Brain pericyte (primary cell): ENCODE results near the gene ARL4D.
"Not testable (repeated sequence)": the region's sequence is repeated elsewhere in the genome, so short reads cannot be mapped to it uniquely, and the experiment has no call there.

Experiments
- DNase-seq: peaks from one replicate; pipeline ENCODE4 v3.0.0-alpha.2; 2012; ENCODE audit warnings: low read depth, low spot score

The ARL4D gene

DNA sequence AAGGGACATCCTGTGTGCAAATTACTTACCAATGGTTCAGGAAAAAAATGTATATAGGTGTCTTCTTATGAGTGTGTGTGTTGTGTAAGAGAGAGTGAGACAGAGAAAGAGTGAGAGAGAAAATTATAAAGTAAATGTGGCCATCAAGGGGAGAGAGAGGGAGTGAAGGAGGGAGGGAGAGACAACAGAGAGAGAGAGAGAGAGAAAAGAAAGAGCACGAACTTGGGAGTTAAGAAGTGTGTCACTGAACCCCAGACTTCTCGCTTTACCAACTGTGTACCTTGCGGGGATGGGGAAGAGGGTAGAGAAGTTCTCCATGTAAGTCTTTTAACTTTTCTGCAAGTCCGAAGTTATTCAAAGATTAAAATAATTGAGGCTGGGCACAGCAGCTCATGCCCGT lies 28.8 kb upstream of the ARL4D start:
- no peak for DNase-seq

- DNase-seq = no peak
Observed at GRCh38 chr17:43371227-43371821, 27.5 kb upstream of the ARL4D start.

DNA sequence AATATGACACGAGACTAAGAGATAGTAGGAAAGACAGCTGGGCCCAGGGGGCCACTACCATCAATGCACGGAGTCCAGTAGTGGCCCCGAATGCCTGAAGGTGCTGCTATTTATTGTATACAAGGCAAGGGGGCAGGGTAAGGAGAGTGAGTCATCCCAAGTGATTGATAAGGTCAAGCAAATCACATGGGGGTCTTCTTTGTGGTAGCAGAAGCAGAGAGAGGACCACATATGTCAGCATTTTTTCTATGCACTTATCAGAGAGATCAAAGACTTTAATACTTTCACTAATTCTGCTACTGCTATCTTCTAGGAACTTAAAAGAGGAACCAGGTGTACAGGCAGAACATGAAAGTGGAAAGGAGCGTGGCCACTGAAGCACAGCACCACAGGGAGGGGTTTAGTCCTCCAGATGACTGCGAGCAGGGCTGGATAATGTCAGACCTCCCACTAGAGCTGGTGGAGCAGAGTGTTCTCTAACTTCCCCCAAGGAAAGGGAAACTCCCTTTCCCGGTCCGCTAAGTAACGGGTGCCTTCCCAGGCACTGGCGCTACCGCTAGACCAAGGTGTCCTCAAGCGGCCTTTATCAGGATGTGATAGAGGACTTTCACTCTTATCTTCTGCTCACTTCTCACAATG lies 26.4 kb upstream of the ARL4D start:
- no peak for DNase-seq

DNA sequence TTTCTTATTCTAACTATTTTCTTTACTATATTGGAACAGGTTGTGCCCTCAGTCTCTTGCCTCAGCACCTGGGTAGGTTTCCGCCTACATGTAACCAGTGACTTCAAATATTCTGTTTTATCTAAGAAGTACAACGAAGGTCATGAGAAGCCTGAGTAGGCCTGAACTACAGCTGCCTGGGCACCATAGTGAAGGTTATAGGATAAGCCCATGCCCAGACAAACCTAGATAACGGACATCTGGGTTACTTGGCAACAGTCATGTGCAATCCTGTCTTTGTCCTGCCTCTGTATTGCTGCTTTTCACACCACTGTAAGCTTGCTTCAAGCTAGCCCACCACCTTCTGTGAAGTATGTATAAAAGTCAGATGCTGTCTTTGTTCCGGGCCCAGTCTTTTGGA lies 25.4 kb upstream of the ARL4D start:
- no peak for DNase-seq

GRCh38 chr17:43375915-43376314 lies 22.9 kb upstream of the ARL4D start:
- not testable (repeated sequence) for DNase-seq

DNA sequence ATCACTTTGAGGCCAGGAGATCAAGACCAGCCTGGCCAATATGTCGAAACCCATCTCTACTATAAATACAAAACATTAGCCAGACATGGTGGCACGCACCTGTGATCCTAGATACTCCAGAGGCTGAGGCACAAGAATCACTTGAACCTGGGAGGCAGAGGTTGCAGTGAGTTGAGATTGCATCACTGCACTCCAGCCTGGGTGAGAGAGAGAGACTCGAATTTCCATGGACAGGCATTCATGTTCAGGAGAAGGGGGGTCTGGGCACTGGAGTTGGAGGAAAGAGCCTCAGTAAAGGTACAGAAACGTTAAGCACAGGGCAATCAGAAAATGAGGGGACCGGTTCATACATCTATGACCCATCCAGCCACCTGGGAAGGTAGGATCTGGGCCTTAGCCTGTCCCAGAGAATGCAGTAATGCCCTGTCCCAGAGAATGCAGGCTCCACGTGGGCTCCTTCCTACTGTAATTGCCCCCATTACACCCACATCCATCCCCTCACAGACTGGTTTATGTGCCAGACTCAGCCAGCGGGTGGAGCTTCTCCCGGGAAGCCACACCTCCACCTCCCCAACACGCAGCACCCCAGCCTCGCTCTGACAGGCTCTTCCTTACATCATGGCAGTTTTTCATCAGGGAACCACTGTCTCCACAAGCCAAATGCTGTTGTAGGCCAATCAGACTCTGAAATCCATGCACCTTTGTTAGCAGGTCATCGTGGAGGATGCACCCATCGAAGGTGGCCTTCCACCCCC lies 21.6 kb upstream of the ARL4D start:
- DNase-seq = no peak

DNA sequence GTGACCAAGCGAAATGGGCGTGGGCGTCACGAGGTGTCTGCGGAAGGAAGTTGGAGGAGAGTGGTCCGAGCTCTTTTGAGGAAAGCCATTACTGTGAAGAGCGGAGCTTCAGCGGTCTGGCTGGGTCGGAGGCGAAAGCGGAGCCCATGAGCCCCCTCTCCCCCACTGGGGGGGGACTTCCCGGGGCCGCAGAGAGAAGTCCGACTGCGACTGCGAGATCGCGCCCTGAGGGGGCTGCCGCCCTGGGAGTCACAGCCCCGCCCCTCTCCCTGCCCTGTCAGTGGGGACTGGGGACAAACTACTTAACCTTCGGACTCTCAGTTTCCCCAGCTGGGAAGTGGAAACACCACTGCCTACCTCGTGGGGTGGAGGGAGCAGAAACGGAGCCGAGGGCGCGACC lies 20.0 kb upstream of the ARL4D start:
- DNase-seq = no peak

- DNase-seq = no peak
Observed at GRCh38 chr17:43380307-43380706, 18.5 kb upstream of the ARL4D start.

DNA sequence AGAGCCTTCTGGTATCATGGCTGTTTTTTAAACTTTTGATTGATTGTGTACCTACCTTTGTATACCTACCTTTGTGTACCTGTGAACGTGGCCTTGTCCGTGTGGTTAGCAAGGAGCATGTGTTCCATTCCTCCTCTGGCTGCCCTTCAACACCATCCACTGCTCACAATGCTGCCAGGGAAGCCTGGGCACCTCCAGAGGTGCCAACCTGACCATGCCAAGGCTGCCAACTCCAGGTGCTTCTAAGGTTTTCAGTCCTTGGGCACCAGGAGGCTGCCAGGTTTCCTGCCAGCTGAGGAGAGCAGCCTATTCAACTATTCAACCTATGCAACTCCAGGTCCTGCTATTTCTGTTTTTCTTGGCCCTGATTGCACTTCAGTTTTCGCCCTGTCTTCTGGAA lies 17.6 kb upstream of the ARL4D start:
- no peak for DNase-seq

GRCh38 chr17:43381621-43382020 lies 17.2 kb upstream of the ARL4D start:
- DNase-seq = no peak

DNA sequence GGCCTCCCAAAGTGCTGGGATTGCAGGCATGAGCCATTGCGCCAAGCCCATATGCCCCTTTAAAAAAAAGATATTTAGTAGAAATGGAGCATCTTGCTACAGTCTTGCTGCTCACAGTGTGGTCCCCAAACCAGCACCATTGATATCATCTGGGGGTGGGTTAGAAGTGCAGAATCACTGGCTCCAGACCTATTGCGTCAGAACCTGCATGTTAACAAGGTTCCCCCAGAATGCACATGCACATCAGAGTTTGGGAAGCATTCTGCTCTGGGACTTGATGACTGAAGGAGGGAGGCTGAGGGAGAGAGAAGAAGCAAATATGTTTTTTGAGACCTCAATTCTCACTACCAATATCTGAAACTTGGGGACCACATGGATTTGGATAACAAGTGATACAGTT lies 16.0 kb upstream of the ARL4D start:
- DNase-seq = no peak

GRCh38 chr17:43383372-43383771 lies 15.4 kb upstream of the ARL4D start:
- DNase-seq = no peak

DNA sequence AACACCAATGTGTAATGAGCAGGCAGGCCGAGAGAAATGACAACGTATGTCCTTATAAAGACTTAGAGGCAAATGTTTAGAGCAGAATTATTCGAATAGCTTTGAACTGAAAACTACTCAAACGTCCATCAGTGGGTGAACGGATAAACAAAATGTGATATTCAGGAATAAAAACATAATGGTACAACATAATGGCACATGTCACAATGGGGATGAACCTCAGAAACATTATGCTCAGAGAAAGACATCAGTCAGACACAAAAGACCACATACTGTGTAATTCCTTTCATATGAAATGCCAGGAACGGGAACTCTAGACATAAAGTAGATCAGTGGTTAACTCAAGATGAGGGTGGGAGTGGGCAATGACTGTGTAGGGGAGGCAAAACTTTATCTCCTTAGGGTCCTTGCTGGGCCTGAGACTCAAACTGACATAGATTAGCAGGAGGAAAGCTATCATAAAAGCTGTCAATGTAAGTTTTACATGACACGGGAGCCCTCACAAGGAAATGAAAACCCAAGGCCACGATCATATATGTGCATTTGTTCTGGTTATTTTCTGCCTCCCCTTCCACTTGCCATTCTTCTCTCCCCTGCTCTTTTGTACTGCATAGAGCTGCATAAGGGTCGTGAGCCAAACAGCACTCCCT lies 14.8 kb upstream of the ARL4D start:
- DNase-seq = no peak

GRCh38 chr17:43384476-43384862 lies 14.3 kb upstream of the ARL4D start:
- DNase-seq = no peak

DNA sequence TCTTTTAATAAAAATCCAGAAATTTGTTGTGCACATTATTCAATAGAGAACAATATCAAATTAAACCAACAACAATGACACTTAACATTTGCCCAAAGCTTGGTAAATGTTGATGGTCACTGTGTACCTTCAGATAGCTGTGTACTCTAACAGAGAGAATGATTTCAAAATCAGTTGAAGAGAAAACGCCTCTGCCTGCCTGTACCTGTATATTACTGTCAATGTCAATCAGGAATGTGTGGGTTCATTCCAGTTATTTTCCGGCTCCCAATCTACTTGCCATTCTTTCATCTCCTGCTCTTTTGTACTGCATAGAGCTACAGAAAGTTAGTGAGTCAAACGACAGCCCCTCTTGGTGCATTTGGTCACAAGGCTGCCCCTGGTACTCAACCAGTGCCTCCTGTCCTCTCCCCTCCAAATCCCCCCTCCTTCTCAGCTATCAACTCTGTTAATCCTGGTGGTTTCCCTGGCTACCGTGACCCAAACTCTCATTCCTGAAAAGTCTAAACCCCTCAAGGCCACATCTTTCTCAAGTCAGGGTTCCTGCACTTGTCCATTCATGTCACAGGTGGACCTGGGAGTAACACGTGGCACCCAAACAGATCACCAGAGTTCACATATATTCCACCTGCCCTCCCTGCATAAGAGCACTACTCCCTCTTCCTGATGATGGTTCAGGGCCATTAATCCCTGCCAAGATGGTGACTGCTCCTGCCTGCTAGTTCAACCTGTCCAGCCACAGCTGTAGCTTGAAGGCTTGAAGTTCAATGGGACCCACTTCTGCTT lies 13.6 kb upstream of the ARL4D start:
- DNase-seq = no peak

DNA sequence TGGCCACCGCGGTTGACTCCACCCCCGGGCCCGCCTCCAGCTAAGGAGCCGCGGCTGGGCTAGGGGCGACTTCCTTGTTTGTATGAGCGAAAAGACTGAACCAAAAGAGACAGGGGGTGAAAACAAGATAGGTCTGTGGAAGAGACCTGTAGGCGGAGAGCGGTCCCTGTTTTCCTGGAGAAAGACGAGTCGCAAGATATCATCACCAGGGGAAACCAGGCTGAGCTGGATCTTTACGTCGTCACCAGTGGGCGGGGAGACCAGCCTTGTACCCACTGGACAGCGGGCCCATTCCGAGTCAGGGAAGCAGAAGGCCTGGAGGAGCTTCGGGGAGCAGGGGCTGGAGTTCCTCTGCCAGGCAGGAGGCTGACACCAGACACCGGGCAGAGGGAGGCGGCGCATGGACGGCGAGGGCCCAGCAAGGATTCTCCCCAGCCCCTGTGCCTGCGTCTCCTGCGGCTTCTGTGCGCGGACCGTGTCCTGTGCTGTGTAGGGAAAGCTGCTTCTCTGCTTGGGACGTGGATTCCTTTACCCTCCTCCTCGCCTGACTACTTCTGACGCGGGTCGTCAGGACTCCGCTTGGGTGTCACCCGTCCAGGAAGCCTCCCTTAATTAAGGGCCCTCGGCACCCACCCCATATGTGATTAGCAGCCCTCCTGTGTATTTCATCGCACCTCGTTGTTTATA lies 10.3 kb upstream of the ARL4D start:
- DNase-seq = peak; percentile 87

GRCh38 chr17:43389046-43389947 lies 9.5 kb upstream of the ARL4D start:
- peak; percentile 46 for DNase-seq

DNA sequence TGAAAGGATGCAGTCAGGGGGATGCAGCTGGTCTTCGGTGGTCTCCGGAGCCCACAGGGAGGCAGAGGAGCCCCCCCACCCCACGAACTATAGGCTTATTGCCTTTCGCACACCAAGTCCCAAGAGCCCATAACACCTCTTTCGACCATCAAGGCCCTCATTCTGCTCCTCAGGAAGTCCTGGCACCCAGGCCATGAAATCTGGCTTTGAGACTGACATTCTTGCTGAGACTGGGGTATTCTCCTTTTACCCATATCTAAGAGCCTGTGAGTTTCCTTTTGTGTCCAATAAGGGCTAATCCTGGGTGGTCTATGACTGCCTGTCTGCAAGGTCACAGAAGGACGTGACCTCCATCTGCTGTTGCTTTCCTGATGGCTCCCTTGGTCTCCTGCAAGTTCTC lies 6.4 kb upstream of the ARL4D start:
- no peak for DNase-seq

DNA sequence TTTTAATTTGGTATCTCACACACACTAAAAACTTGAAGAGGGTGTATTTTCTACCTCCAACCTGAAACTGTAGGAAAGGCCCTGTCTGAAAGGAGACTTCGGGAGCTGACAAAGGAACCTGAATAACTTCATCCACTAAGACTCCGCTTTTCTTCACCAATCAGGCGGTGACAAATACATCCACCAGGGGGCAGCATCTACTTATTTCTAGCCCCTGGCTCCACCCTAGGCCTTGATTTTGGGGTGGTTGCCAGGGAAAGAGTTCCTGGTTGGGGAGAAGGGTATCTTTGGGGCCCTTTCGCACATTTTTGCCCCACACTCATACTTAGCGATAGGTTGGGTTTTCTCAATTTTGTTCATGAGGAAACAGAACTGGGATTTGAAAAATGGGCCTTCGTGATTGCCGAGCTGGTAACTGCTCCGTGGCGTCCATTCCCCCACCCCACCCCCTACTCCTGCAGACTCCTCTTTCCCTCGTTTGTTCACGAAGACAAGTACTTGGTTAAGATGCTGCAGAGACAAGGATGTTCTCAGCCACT lies 4.8 kb upstream of the ARL4D start:
- DNase-seq = peak; percentile 47

GRCh38 chr17:43394696-43395095 lies 4.1 kb upstream of the ARL4D start:
- not testable (repeated sequence) for DNase-seq
